A549 (cell line): ENCODE measurements around the gene CHRM5. TPM values are rescaled to one million over a fixed set of nuclear protein-coding genes. Genes with fewer than 3 reads are reported as not detected.

Experiments
- ATAC-seq, 2 experiments: fragments of 200-7000 bp in 1 of 2; fragments of >200 bp in 1 of 2; cut with Nextera tagmentation in 1 of 2; cut with Tn5 transposase in 1 of 2; 3 replicates each; pipeline versions ENCODE4 v1.8.0 to v1.9.1; 2018 to 2020; ENCODE audit warnings: mild to moderate bottlenecking in 1 of 2, moderate library complexity in 1 of 2
- CTCF ChIA-PET: fragments of 300-600 bp; sonication (Branson Sonifier 250); formaldehyde crosslinking; extraction: SDS; loops from one replicate; lab custom pipeline; 2021; ENCODE audit warnings: antibody characterized with exemption, inconsistent platforms; lab: Yijun Ruan, JAX
- POLR2A ChIA-PET: fragments of 350-600 bp; formaldehyde crosslinking; extraction: SDS; loops from one replicate; lab custom pipeline; 2021; ENCODE audit warnings: antibody characterized with exemption, inconsistent platforms; lab: Yijun Ruan, JAX
- DNase-seq, 2 experiments: peaks; one replicate each; pipeline versions ENCODE4 v3.0.0 to v3.0.0-alpha.2; 2011 to 2016; ENCODE audit warnings: low read depth in 1 of 2, low spot score in 1 of 2
- FAIRE-seq: peaks from 2 replicates; lab custom pipeline; 2011; peaks lifted over from hg19 to GRCh38; lab: Jason Lieb, UNC
- H3K27ac ChIP-seq, 2 experiments: fragments of >200 bp; sonication (Bioruptor Twin); formaldehyde crosslinking; 3 replicates each; pipeline ENCODE4 v1.5.1; 2016 to 2017
- H3K4me1 ChIP-seq: fragments of >200 bp; sonication (Bioruptor Twin); formaldehyde crosslinking; 3 replicates; pipeline ENCODE4 v1.6.1; 2016
- H3K4me2 ChIP-seq: fragments of >200 bp; sonication (Bioruptor Twin); formaldehyde crosslinking; 3 replicates; pipeline ENCODE4 v1.6.1; 2016
- H3K4me3 ChIP-seq: fragments of >200 bp; sonication (Bioruptor Twin); formaldehyde crosslinking; 3 replicates; pipeline ENCODE4 v1.5.1; 2016
- H3K9me3 ChIP-seq: fragments of >200 bp; sonication (Bioruptor Twin); formaldehyde crosslinking; 3 replicates; pipeline ENCODE4 v1.6.1; 2016
- BCL3 ChIP-seq: fragments of >200 bp; sonication (Bioruptor Twin); formaldehyde crosslinking; IDR thresholded peaks from 3 replicates; pipeline ENCODE4 v1.6.1; 2016
- CBX2 ChIP-seq: fragments of 200-600 bp; sonication (generic); IDR thresholded peaks from 2 replicates; pipeline ENCODE4 v1.6.1; 2016; ENCODE audit warnings: low read depth, mild to moderate bottlenecking, borderline replicate concordance
- CTCF ChIP-seq: fragments of >200 bp; sonication (Bioruptor Twin); formaldehyde crosslinking; IDR thresholded peaks from 3 replicates; pipeline ENCODE4 v1.5.1; 2016
- E2F6 ChIP-seq: IDR thresholded peaks from 2 replicates; pipeline ENCODE4 v1.6.1; 2012; ENCODE audit warnings: low read depth, borderline replicate concordance
- EHF ChIP-seq: fragments of 250-450 bp; sonication (Bioruptor Pico); IDR thresholded peaks from 2 replicates; pipeline ENCODE4 v1.5.0; 2020; ENCODE audit warnings: mild to moderate bottlenecking
- FOSL2 ChIP-seq, 2 experiments: fragments of 450-650 bp in 1 of 2; fragments of >200 bp in 1 of 2; sonication (Bioruptor Twin) in 1 of 2; formaldehyde crosslinking; IDR thresholded peaks; 2 replicates each; pipeline versions ENCODE4 v1.5.0 to v1.6.1; 2016 to 2020; ENCODE audit warnings: mild to moderate bottlenecking in 1 of 2, moderate library complexity in 1 of 2
- HOXA7 ChIP-seq: fragments of 250-450 bp; sonication (Bioruptor Pico); IDR thresholded peaks from 2 replicates; pipeline ENCODE4 v1.5.0; 2020; ENCODE audit warnings: mild to moderate bottlenecking, moderate library complexity
- HOXB5 ChIP-seq: fragments of 250-450 bp; sonication (Bioruptor Pico); IDR thresholded peaks from 2 replicates; pipeline ENCODE4 v1.5.0; 2020; ENCODE audit warnings: mild to moderate bottlenecking, moderate library complexity
- MAFK ChIP-seq: fragments of 450-650 bp; IDR thresholded peaks from 2 replicates; pipeline ENCODE4 v1.6.1; 2014; ENCODE audit not compliant: partially characterized antibody
- NR3C1 ChIP-seq: fragments of >200 bp; sonication (Bioruptor Twin); formaldehyde crosslinking; IDR thresholded peaks from 3 replicates; pipeline ENCODE4 v1.6.1; 2017
- PBX3 ChIP-seq: IDR thresholded peaks from 2 replicates; pipeline ENCODE4 v1.6.1; 2012
- POLR2A ChIP-seq: IDR thresholded peaks from 2 replicates; pipeline ENCODE4 v1.6.1; 2012; ENCODE audit warnings: mild to moderate bottlenecking, low read length
- RAD21 ChIP-seq, 2 experiments: fragments of >200 bp in 1 of 2; sonication (Bioruptor Twin) in 1 of 2; formaldehyde crosslinking in 1 of 2; IDR thresholded peaks in 1 of 2; conservative IDR thresholded peaks in 1 of 2; 2 replicates in 1 of 2; 3 replicates in 1 of 2; pipeline ENCODE4 v1.6.1; 2012 to 2018; ENCODE audit warnings: inconsistent platforms in 1 of 2
- RNF2 ChIP-seq: fragments of 200-600 bp; sonication (generic); IDR thresholded peaks from 2 replicates; pipeline ENCODE4 v1.6.1; 2016; ENCODE audit warnings: low read depth, mild to moderate bottlenecking, antibody characterized with exemption, moderate library complexity, borderline replicate concordance
- SMC3 ChIP-seq: fragments of >200 bp; sonication (Bioruptor Twin); formaldehyde crosslinking; IDR thresholded peaks from 3 replicates; pipeline ENCODE4 v1.6.1; 2018; ENCODE audit warnings: inconsistent platforms
- TP53 ChIP-seq: fragments of 250-450 bp; sonication (Bioruptor Pico); IDR thresholded peaks from 2 replicates; pipeline ENCODE4 v1.5.0; 2021; ENCODE audit warnings: mild to moderate bottlenecking, moderate library complexity
- ZNF302 ChIP-seq: fragments of 250-450 bp; sonication (Bioruptor Pico); IDR thresholded peaks from 2 replicates; pipeline ENCODE4 v1.9.0; 2021; ENCODE audit warnings: inconsistent platforms, mild to moderate bottlenecking, moderate library complexity
- WGBS: methylation state at CpG from one replicate; pipeline ENCODE4 v1.1.6; 2017; ENCODE audit errors: missing lambda C conversion rate; 5-methylcytosine and 5-hydroxymethylcytosine counted together
- polyA plus RNA-seq, 4 experiments: library from polyadenylated mRNA; depleted of rRNA in 3 of 4; stranded (reverse); fragments of >200 nt; fragmentation: RNase III in 1 of 4; extraction: RNeasy Plus Mini Kit Qiagen cat#74134 plus additional on column Dnase treatment in 1 of 4; gene quantifications; 2 replicates in 3 of 4; 3 replicates in 1 of 4; pipeline ENCODE4 v1.2.3, GENCODE V29; 2011 to 2017

Gene CHRM5
- polyA plus RNA-seq, 2 of the 4 experiments (the other 2 are of a cell fraction), result not detected

DNA sequence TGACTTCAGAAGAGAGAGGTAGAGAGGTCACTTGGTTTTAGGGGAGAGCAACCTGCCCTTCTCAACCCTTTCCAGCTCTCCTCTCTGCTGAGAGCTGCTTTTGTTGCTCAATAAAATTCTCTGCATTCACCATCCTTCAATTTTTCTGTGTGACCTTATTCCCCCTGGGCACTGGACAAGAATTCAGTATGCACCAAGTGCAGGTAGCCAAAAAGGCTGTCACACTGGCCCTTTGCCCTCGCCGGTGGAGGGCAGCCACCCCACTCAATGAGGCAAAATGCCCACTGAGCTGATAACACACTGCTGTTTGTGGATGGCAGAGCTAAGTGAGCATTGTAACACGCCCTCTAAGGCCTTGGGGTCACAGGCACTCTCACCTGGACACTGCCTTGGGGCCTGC lies 146.4 kb downstream of the CHRM5 start:
- H3K9me3 ChIP-seq, result no peaks in the 10 kb centered on the region
- 67% methylated on average over 2 of the region's 3 CpGs for WGBS
- H3K4me1 ChIP-seq, result no peaks in the 10 kb centered on the region
- POLR2A ChIA-PET, result no interaction called here
- H3K4me2 ChIP-seq, result no peak overlapping the region
- H3K27ac ChIP-seq, result no peak overlapping the region
- no peak for DNase-seq
- ATAC-seq, result no peak; a peak in 2 of 6 replicates
- TF ChIP-seq HOXB5 (CRISPR knock-in tag), result no peak
- TF ChIP-seq CTCF, result no peak
- no peak for TF ChIP-seq RAD21 (conservative IDR thresholded peaks at IDR 0.05 in 1 of 2, IDR thresholded peaks at IDR 0.05 in 1 of 2)
- TF ChIP-seq CBX2, result no peak
- TF ChIP-seq PBX3, result no peak
- no peak for TF ChIP-seq ZNF302 (CRISPR knock-in tag)
- no peak for TF ChIP-seq NR3C1
- no peak for TF ChIP-seq FOSL2 (IDR thresholded peaks at IDR 0.05)
- no peak for TF ChIP-seq FOSL2 (CRISPR knock-in tag; IDR thresholded peaks at IDR 0.05)
- TF ChIP-seq POLR2A, result no peak
- TF ChIP-seq E2F6, result no peak
- no peak for TF ChIP-seq TP53 (CRISPR knock-in tag)
- TF ChIP-seq EHF, result no peak
- TF ChIP-seq SMC3, result no peak
- no peak for TF ChIP-seq RNF2
- no peak for TF ChIP-seq HOXA7 (CRISPR knock-in tag)
- FAIRE-seq, result no peak
- CTCF ChIA-PET, result interaction anchor here (0.6 to 11.3 kb wide), 3 partner anchors 85 to 253 kb away, joined by 3 to 223 read pairs (median 11); partner anchors contain the start of genes KATNBL1 and LPCAT4
- H3K4me3 ChIP-seq, result no peak overlapping the region

GRCh38 chr15:34116620-34117019 lies 148.3 kb downstream of the CHRM5 start:
- H3K4me1 ChIP-seq, result no peaks in the 10 kb centered on the region
- TF ChIP-seq MAFK (no peak), PBX3 (no peak), BCL3 (no peak)
- no peak overlapping the region for H3K4me2 ChIP-seq
- no peak overlapping the region for H3K4me3 ChIP-seq
- CTCF ChIA-PET, result interaction anchor here (1.4 to 4.3 kb wide), 2 partner anchors 93 to 251 kb away, joined by 4 to 26 read pairs; partner anchors contain the start of genes KATNBL1 and LPCAT4
- H3K27ac ChIP-seq, result no peak overlapping the region
- H3K9me3 ChIP-seq, result no peaks in the 10 kb centered on the region
- no peak for DNase-seq
- POLR2A ChIA-PET, result no interaction called here
- ATAC-seq, result no peak
- 75% methylated on average over 2 of the region's 2 CpGs for WGBS
- no peak for FAIRE-seq

Other genes starting within 250 kb of the CHRM5 start
- gene AVEN, start 70.7 kb downstream of the CHRM5 start, polyA plus RNA-seq (2011; rRNA removed), result 27.2 and 29.3 TPM in 2 replicates
- gene AVEN, start 70.7 kb downstream of the CHRM5 start, polyA plus RNA-seq (2017; fragmentation: RNase III; extraction: RNeasy Plus Mini Kit Qiagen cat#74134 plus additional on column Dnase treatment), result 23.8 to 26.2 TPM (median 25.3 TPM) in 3 replicates
- gene EMC7, start 133.4 kb downstream of the CHRM5 start, polyA plus RNA-seq (2011; rRNA removed), result 167 and 221 TPM in 2 replicates
- gene EMC7, start 133.4 kb downstream of the CHRM5 start, polyA plus RNA-seq (2017; fragmentation: RNase III; extraction: RNeasy Plus Mini Kit Qiagen cat#74134 plus additional on column Dnase treatment), result 129 to 135 TPM (median 135 TPM) in 3 replicates
- gene PGBD4, start 133.6 kb downstream of the CHRM5 start, polyA plus RNA-seq (2011; rRNA removed), result 4.5 and 4.7 TPM in 2 replicates
- 3.7 to 4.3 TPM (median 4.0 TPM) in 3 replicates for gene PGBD4, start 133.6 kb downstream of the CHRM5 start, polyA plus RNA-seq (2017; fragmentation: RNase III; extraction: RNeasy Plus Mini Kit Qiagen cat#74134 plus additional on column Dnase treatment)
- 46.6 and 75.8 TPM in 2 replicates for gene KATNBL1, start 241.6 kb downstream of the CHRM5 start, polyA plus RNA-seq (2011; rRNA removed)
- 35.2 to 40.1 TPM (median 40.0 TPM) in 3 replicates for gene KATNBL1, start 241.6 kb downstream of the CHRM5 start, polyA plus RNA-seq (2017; fragmentation: RNase III; extraction: RNeasy Plus Mini Kit Qiagen cat#74134 plus additional on column Dnase treatment)